Measurements from ENCODE around the gene PRLR. TPM values are rescaled to one million over a fixed set of nuclear protein-coding genes. Genes with fewer than 3 reads are reported as not detected.

The PRLR gene
- total and polyA plus RNA-seq, 4 donors: 3.5 to 44.5 (median 14.3) TPM

DNA sequence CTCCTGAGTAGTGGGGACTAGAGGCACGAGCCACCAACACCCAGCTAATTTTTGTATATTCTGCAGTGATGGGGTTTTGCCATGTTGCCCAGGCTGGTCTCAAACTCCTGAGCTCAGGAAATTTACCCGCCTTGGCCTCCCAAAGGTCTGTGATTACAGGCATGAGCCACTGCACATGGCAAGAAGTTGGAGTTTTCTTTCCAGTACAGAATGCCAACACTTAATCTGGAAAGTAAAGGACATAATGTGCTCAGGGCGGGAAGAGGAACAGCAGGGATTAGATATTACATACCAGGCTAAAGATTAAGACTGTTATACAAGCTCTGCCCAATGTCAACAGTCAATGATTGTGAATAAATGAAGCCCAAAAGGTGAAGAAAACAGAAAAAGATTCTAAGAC, 135.3 kb downstream of the PRLR start:
- WGBS: 87% methylated on average over 3 of the region's 3 CpGs
- Histone ChIP-seq H3K27ac (ENCODE audit: low read depth in 1 of 2, low read length in 2 of 2) (no peak overlapping the region), H3K4me3 (ENCODE audit: low read depth in 1 of 3, low read length in 3 of 3) (no peak overlapping the region), H3K4me1 (ENCODE audit: control insufficient read depth in 4 of 4, insufficient read depth in 4 of 4, low read length in 3 of 4) (peaks cover 6 to 29% (median 13%) of the 10 kb centered on the region in 4 donors), H3K27me3 (ENCODE audit: control insufficient read depth in 4 of 4, insufficient read depth in 4 of 4, low read length in 3 of 4) (no peaks in the 10 kb centered on the region), H3K9me3 (ENCODE audit: control insufficient read depth in 4 of 4, low read length in 3 of 4) (no peaks in the 10 kb centered on the region), H3K9ac (ENCODE audit: low read depth in 1 of 2, low read length in 2 of 2) (no peak overlapping the region), H3K36me3 (ENCODE audit: control insufficient read depth in 4 of 4, insufficient read depth in 3 of 4, low read depth in 1 of 4, low read length in 3 of 4) (no peaks in the 10 kb centered on the region)
- TF ChIP-seq, protein P1, sequence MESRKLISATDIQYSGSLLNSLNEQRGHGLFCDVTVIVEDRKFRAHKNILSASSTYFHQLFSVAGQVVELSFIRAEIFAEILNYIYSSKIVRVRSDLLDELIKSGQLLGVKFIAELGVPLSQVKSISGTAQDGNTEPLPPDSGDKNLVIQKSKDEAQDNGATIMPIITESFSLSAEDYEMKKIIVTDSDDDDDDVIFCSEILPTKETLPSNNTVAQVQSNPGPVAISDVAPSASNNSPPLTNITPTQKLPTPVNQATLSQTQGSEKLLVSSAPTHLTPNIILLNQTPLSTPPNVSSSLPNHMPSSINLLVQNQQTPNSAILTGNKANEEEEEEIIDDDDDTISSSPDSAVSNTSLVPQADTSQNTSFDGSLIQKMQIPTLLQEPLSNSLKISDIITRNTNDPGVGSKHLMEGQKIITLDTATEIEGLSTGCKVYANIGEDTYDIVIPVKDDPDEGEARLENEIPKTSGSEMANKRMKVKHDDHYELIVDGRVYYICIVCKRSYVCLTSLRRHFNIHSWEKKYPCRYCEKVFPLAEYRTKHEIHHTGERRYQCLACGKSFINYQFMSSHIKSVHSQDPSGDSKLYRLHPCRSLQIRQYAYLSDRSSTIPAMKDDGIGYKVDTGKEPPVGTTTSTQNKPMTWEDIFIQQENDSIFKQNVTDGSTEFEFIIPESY (IDR thresholded peaks at IDR 0.05): no peak
- no peak for TF ChIP-seq HNF4A (conservative IDR thresholded peaks at IDR 0.05)
- TF ChIP-seq RAD21 (IDR thresholded peaks at IDR 0.05): no peak
- TF ChIP-seq, protein P2, sequence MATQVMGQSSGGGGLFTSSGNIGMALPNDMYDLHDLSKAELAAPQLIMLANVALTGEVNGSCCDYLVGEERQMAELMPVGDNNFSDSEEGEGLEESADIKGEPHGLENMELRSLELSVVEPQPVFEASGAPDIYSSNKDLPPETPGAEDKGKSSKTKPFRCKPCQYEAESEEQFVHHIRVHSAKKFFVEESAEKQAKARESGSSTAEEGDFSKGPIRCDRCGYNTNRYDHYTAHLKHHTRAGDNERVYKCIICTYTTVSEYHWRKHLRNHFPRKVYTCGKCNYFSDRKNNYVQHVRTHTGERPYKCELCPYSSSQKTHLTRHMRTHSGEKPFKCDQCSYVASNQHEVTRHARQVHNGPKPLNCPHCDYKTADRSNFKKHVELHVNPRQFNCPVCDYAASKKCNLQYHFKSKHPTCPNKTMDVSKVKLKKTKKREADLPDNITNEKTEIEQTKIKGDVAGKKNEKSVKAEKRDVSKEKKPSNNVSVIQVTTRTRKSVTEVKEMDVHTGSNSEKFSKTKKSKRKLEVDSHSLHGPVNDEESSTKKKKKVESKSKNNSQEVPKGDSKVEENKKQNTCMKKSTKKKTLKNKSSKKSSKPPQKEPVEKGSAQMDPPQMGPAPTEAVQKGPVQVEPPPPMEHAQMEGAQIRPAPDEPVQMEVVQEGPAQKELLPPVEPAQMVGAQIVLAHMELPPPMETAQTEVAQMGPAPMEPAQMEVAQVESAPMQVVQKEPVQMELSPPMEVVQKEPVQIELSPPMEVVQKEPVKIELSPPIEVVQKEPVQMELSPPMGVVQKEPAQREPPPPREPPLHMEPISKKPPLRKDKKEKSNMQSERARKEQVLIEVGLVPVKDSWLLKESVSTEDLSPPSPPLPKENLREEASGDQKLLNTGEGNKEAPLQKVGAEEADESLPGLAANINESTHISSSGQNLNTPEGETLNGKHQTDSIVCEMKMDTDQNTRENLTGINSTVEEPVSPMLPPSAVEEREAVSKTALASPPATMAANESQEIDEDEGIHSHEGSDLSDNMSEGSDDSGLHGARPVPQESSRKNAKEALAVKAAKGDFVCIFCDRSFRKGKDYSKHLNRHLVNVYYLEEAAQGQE (IDR thresholded peaks at IDR 0.05): no peak
- no peak for TF ChIP-seq SP1 (IDR thresholded peaks at IDR 0.05)
- no peak for TF ChIP-seq FOXA2 (IDR thresholded peaks at IDR 0.05)
- no peak for TF ChIP-seq TAF1 (conservative IDR thresholded peaks at IDR 0.05)
- no peak for TF ChIP-seq YY1 (IDR thresholded peaks at IDR 0.05)
- TF ChIP-seq, protein P3, sequence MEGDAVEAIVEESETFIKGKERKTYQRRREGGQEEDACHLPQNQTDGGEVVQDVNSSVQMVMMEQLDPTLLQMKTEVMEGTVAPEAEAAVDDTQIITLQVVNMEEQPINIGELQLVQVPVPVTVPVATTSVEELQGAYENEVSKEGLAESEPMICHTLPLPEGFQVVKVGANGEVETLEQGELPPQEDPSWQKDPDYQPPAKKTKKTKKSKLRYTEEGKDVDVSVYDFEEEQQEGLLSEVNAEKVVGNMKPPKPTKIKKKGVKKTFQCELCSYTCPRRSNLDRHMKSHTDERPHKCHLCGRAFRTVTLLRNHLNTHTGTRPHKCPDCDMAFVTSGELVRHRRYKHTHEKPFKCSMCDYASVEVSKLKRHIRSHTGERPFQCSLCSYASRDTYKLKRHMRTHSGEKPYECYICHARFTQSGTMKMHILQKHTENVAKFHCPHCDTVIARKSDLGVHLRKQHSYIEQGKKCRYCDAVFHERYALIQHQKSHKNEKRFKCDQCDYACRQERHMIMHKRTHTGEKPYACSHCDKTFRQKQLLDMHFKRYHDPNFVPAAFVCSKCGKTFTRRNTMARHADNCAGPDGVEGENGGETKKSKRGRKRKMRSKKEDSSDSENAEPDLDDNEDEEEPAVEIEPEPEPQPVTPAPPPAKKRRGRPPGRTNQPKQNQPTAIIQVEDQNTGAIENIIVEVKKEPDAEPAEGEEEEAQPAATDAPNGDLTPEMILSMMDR (IDR thresholded peaks at IDR 0.05; ENCODE audit: low read depth, low read length, missing input control): no peak
- DNase-seq (ENCODE audit: low spot score): no peak

DNA sequence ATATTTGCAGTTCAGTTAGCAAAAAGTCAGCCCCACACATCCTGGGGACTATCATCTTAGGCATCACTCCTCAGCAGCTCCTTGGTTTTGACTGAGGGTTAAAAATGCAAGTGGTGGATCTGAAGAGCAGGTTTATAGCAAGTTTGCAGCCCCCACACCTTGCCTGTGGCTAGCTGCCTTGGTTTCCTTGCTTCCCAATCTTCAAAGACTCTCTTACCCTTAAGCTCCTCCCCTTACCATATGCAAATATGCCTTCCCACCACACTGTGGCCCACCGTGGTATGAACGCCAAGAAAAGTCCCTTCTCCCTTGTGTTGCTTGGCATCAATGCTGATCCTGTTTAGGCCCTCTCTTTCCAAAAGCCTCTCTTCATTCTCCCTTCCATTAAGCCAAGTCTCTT, 137.6 kb downstream of the PRLR start:
- Histone ChIP-seq H3K27ac (ENCODE audit: low read depth in 1 of 2, low read length in 2 of 2) (no peak overlapping the region), H3K36me3 (ENCODE audit: control insufficient read depth in 4 of 4, insufficient read depth in 3 of 4, low read depth in 1 of 4, low read length in 3 of 4) (no peaks in the 10 kb centered on the region), H3K9ac (ENCODE audit: low read depth in 1 of 2, low read length in 2 of 2) (no peak overlapping the region), H3K4me3 (ENCODE audit: low read depth in 1 of 3, low read length in 3 of 3) (no peak overlapping the region), H3K27me3 (ENCODE audit: control insufficient read depth in 4 of 4, insufficient read depth in 4 of 4, low read length in 3 of 4) (no peaks in the 10 kb centered on the region), H3K4me1 (ENCODE audit: control insufficient read depth in 4 of 4, insufficient read depth in 4 of 4, low read length in 3 of 4) (peaks cover 4 to 26% (median 14%) of the 10 kb centered on the region in 4 donors), H3K9me3 (ENCODE audit: control insufficient read depth in 4 of 4, low read length in 3 of 4) (no peaks in the 10 kb centered on the region)
- no peak for TF ChIP-seq RAD21 (IDR thresholded peaks at IDR 0.05)
- no peak for TF ChIP-seq FOXA1 (IDR thresholded peaks at IDR 0.05)
- no peak for TF ChIP-seq EGR1 (IDR thresholded peaks at IDR 0.05; ENCODE audit: low read depth in 2 of 2)
- TF ChIP-seq TAF1 (conservative IDR thresholded peaks at IDR 0.05): no peak
- no peak for TF ChIP-seq HNF4A (conservative IDR thresholded peaks at IDR 0.05)
- TF ChIP-seq, protein P2 (IDR thresholded peaks at IDR 0.05): no peak
- no peak for TF ChIP-seq SP1 (IDR thresholded peaks at IDR 0.05)
- TF ChIP-seq JUND (IDR thresholded peaks at IDR 0.05): no peak
- TF ChIP-seq GABPA (IDR thresholded peaks at IDR 0.05 in 1 of 2, conservative IDR thresholded peaks at IDR 0.05 in 1 of 2): no peak
- TF ChIP-seq, protein P4, sequence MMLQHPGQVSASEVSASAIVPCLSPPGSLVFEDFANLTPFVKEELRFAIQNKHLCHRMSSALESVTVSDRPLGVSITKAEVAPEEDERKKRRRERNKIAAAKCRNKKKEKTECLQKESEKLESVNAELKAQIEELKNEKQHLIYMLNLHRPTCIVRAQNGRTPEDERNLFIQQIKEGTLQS (IDR thresholded peaks at IDR 0.05): no peak
- TF ChIP-seq RXRA (IDR thresholded peaks at IDR 0.05): no peak
- TF ChIP-seq YY1 (IDR thresholded peaks at IDR 0.05): no peak
- no peak for TF ChIP-seq FOXA2 (IDR thresholded peaks at IDR 0.05)
- TF ChIP-seq, protein P5, sequence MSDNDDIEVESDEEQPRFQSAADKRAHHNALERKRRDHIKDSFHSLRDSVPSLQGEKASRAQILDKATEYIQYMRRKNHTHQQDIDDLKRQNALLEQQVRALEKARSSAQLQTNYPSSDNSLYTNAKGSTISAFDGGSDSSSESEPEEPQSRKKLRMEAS (IDR thresholded peaks at IDR 0.05): no peak
- TF ChIP-seq HNF4G (IDR thresholded peaks at IDR 0.05): no peak
- TF ChIP-seq, protein P1 (IDR thresholded peaks at IDR 0.05): no peak
- no peak for TF ChIP-seq NR2F2 (IDR thresholded peaks at IDR 0.05)
- WGBS: 90% methylated on average over 2 of the region's 2 CpGs
- DNase-seq (ENCODE audit: low spot score): no peak

Data from liver (tissue), 9 donors.